Measurements from ENCODE around the gene PHLPP1. TPM values are rescaled to one million over a fixed set of nuclear protein-coding genes. Genes with fewer than 3 reads are reported as not detected.

The PHLPP1 gene
- polyA plus RNA-seq, 1 experiment: 5.6 TPM

GRCh38 chr18:62918361-62918760, 203.0 kb downstream of the PHLPP1 start:
- Histone ChIP-seq H3K4me3 (ENCODE audit: low read depth, low read length) (no peak overlapping the region), H3K27me3 (ENCODE audit: control insufficient read depth, insufficient read depth, low read length) (no peaks in the 10 kb centered on the region), H3K27ac (ENCODE audit: low read depth, low read length) (no peak overlapping the region), H3K9me3 (ENCODE audit: control insufficient read depth, insufficient read depth, low read length) (no peaks in the 10 kb centered on the region)
- DNase-seq (ENCODE audit: low read depth, low spot score): no peak
- ChIA-PET CTCF (interaction anchor here (0.5 to 1.0 kb wide), 2 partner anchors 65 to 106 kb away, joined by 3 read pairs; no protein-coding TSS in a partner anchor), POLR2A (no interaction called here)
- no peak for TF ChIP-seq CTCF (IDR thresholded peaks at IDR 0.05; ENCODE audit: low read depth, low read length)

- POLR2A ChIA-PET: interaction anchor here (0.6 kb wide), 1 partner anchor 48 kb away, joined by 3 read pairs; no protein-coding TSS in a partner anchor
- no peaks in the 10 kb centered on the region for H3K27me3 ChIP-seq (ENCODE audit: control insufficient read depth, insufficient read depth, low read length)
- no peak for DNase-seq (ENCODE audit: low read depth, low spot score)
- no peak overlapping the region for H3K4me3 ChIP-seq (ENCODE audit: low read depth, low read length)
- H3K27ac ChIP-seq (ENCODE audit: low read depth, low read length): no peak overlapping the region
- TF ChIP-seq CTCF (IDR thresholded peaks at IDR 0.05; ENCODE audit: low read depth, low read length): no peak
- H3K9me3 ChIP-seq (ENCODE audit: control insufficient read depth, insufficient read depth, low read length): no peaks in the 10 kb centered on the region
- CTCF ChIA-PET: interaction anchor here (1.0 kb wide), 2 partner anchors 41 to 64 kb away, joined by 3 read pairs; no protein-coding TSS in a partner anchor
Measured at GRCh38 chr18:62919109-62919838, 203.9 kb downstream of the PHLPP1 start.

- no peak for TF ChIP-seq CTCF (IDR thresholded peaks at IDR 0.05; ENCODE audit: low read depth, low read length)
- Histone ChIP-seq H3K27me3 (ENCODE audit: control insufficient read depth, insufficient read depth, low read length) (no peaks in the 10 kb centered on the region), H3K9me3 (ENCODE audit: control insufficient read depth, insufficient read depth, low read length) (no peaks in the 10 kb centered on the region), H3K4me3 (ENCODE audit: low read depth, low read length) (no peak overlapping the region), H3K27ac (ENCODE audit: low read depth, low read length) (no peak overlapping the region)
- ChIA-PET CTCF (no interaction called here), POLR2A (no interaction called here)
- no peak for DNase-seq (ENCODE audit: low read depth, low spot score)
Measured at GRCh38 chr18:62925031-62925688, 209.8 kb downstream of the PHLPP1 start.

GRCh38 chr18:62928326-62928725, 213.0 kb downstream of the PHLPP1 start:
- Histone ChIP-seq H3K9me3 (ENCODE audit: control insufficient read depth, insufficient read depth, low read length) (no peaks in the 10 kb centered on the region), H3K4me3 (ENCODE audit: low read depth, low read length) (no peak overlapping the region), H3K27ac (ENCODE audit: low read depth, low read length) (no peak overlapping the region), H3K27me3 (ENCODE audit: control insufficient read depth, insufficient read depth, low read length) (no peaks in the 10 kb centered on the region)
- CTCF ChIA-PET: interaction anchor here (2.3 kb wide), 1 partner anchor 54 kb away, joined by 9 read pairs; no protein-coding TSS in a partner anchor
- DNase-seq (ENCODE audit: low read depth, low spot score): no peak
- peak; percentile 34 for TF ChIP-seq CTCF (IDR thresholded peaks at IDR 0.05; ENCODE audit: low read depth, low read length)
- POLR2A ChIA-PET: no interaction called here

GRCh38 chr18:62933261-62933887, 218.0 kb downstream of the PHLPP1 start:
- CTCF ChIA-PET: no interaction called here
- TF ChIP-seq CTCF (IDR thresholded peaks at IDR 0.05; ENCODE audit: low read depth, low read length): no peak
- Histone ChIP-seq H3K4me3 (ENCODE audit: low read depth, low read length) (no peak overlapping the region), H3K9me3 (ENCODE audit: control insufficient read depth, insufficient read depth, low read length) (no peaks in the 10 kb centered on the region), H3K27me3 (ENCODE audit: control insufficient read depth, insufficient read depth, low read length) (no peaks in the 10 kb centered on the region), H3K27ac (ENCODE audit: low read depth, low read length) (no peak overlapping the region)
- no peak for DNase-seq (ENCODE audit: low read depth, low spot score)
- POLR2A ChIA-PET: no interaction called here

Data from AG04450 (cell line).